BJ (cell line): Measurements from ENCODE around the gene SCYGR3. TPM values are rescaled to one million over a fixed set of nuclear protein-coding genes. Genes with fewer than 3 reads are reported as not detected.

ENCODE experiments used
- CTCF ChIA-PET: fragments of 350-600 bp; formaldehyde crosslinking; extraction: SDS; loops from one replicate; lab custom pipeline; 2021; ENCODE audit warnings: antibody characterized with exemption, inconsistent platforms; lab: Yijun Ruan, JAX
- POLR2A ChIA-PET: fragments of 300-600 bp; sonication (Branson Sonifier 250); formaldehyde crosslinking; extraction: SDS; loops from one replicate; lab custom pipeline; 2021; ENCODE audit warnings: antibody characterized with exemption; lab: Charles Lee
- DNase-seq: peaks from one replicate; pipeline ENCODE4 v3.0.0-alpha.2; 2011; ENCODE audit warnings: low read depth
- H3K27me3 ChIP-seq: 2 replicates; pipeline ENCODE4 v1.6.0; 2011; ENCODE audit warnings: low read length; ENCODE audit not compliant: control insufficient read depth, insufficient read depth
- H3K36me3 ChIP-seq: 2 replicates; pipeline ENCODE4 v1.5.1; 2011; ENCODE audit warnings: low read length; ENCODE audit not compliant: control insufficient read depth, insufficient read depth
- H3K4me3 ChIP-seq: 2 replicates; pipeline ENCODE4 v1.5.1; 2011; ENCODE audit warnings: low read depth, mild to moderate bottlenecking, control low read depth, low read length
- CTCF ChIP-seq: IDR thresholded peaks from 2 replicates; pipeline ENCODE4 v1.5.1; 2011; ENCODE audit warnings: low read depth, mild to moderate bottlenecking, control low read depth, inconsistent platforms, low read length, moderate library complexity; ENCODE audit not compliant: insufficient read depth
- polyA plus RNA-seq: library from polyadenylated mRNA; depleted of rRNA; stranded (reverse); fragments of >200 nt; gene quantifications from 2 replicates; pipeline ENCODE4 v1.2.3, GENCODE V29; 2011

SCYGR3 gene
- polyA plus RNA-seq, 1 experiment = not detected

- ChIA-PET POLR2A (no interaction called here), CTCF (no interaction called here)
- no peak overlapping the region for H3K4me3 ChIP-seq
- H3K27me3 ChIP-seq = 0 out of 2 replicates have a peak, but pooled peaks cover 1% of the 10 kb centered on the region
- H3K36me3 ChIP-seq = no peaks in the 10 kb centered on the region
- DNase-seq = no peak
- no peak for TF ChIP-seq CTCF
Measured at GRCh38 chr2:227632827-227633226, 18.2 kb upstream of the SCYGR3 start.

- CTCF ChIA-PET = interaction anchor here (1.2 to 1.6 kb wide), 2 partner anchors 10 to 28 kb away, joined by 4 to 5 read pairs; no protein-coding TSS in a partner anchor
- POLR2A ChIA-PET = no interaction called here
- H3K27me3 ChIP-seq = 0 out of 2 replicates have a peak, but pooled peaks cover 1% of the 10 kb centered on the region
- H3K4me3 ChIP-seq = no peak overlapping the region
- TF ChIP-seq CTCF = no peak
- no peaks in the 10 kb centered on the region for H3K36me3 ChIP-seq
- DNase-seq = no peak
Measured at GRCh38 chr2:227630322-227630721, 15.7 kb upstream of the SCYGR3 start.

GRCh38 chr2:227629435-227629834 lies 14.8 kb upstream of the SCYGR3 start:
- 0 out of 2 replicates have a peak, but pooled peaks cover 1% of the 10 kb centered on the region for H3K27me3 ChIP-seq
- no peak for DNase-seq
- H3K4me3 ChIP-seq = no peak overlapping the region
- ChIA-PET CTCF (no interaction called here), POLR2A (no interaction called here)
- TF ChIP-seq CTCF = no peak
- H3K36me3 ChIP-seq = no peaks in the 10 kb centered on the region

- H3K27me3 ChIP-seq = 0 out of 2 replicates have a peak, but pooled peaks cover 1% of the 10 kb centered on the region
- no peak for TF ChIP-seq CTCF
- H3K4me3 ChIP-seq = no peak overlapping the region
- POLR2A ChIA-PET = no interaction called here
- no peak for DNase-seq
- no peaks in the 10 kb centered on the region for H3K36me3 ChIP-seq
- CTCF ChIA-PET = no interaction called here
Measured at GRCh38 chr2:227627769-227628168, 13.1 kb upstream of the SCYGR3 start.

- 0 out of 2 replicates have a peak, but pooled peaks cover 1% of the 10 kb centered on the region for H3K27me3 ChIP-seq
- no peak for TF ChIP-seq CTCF
- H3K4me3 ChIP-seq = no peak overlapping the region
- POLR2A ChIA-PET = no interaction called here
- H3K36me3 ChIP-seq = no peaks in the 10 kb centered on the region
- CTCF ChIA-PET = no interaction called here
- no peak for DNase-seq
Measured at GRCh38 chr2:227626580-227627151, 12.0 kb upstream of the SCYGR3 start.
